H9 (cell line): ENCODE results near the gene MANF. TPM values are rescaled to one million over a fixed set of nuclear protein-coding genes. Genes with fewer than 3 reads are reported as not detected.

ENCODE experiments used
- DNase-seq: peaks from one replicate; pipeline ENCODE4 v3.0.0-alpha.2; 2017
- H2AFZ ChIP-seq: one replicate; pipeline ENCODE4 v1.6.1; 2013; ENCODE audit warnings: mild to moderate bottlenecking, low read length, control low read depth, moderate library complexity
- H2AK5ac ChIP-seq: 2 replicates; pipeline ENCODE4 v1.6.1; 2013; ENCODE audit warnings: low read length, control low read depth, mixed read lengths; ENCODE audit not compliant: insufficient read length
- H2BK120ac ChIP-seq: one replicate; pipeline ENCODE4 v1.6.1; 2013; ENCODE audit warnings: low read depth, mild to moderate bottlenecking, low read length, control low read depth, inconsistent platforms; ENCODE audit not compliant: poor library complexity, severe bottlenecking
- H2BK12ac ChIP-seq: 2 replicates; pipeline ENCODE4 v1.6.1; 2013; ENCODE audit warnings: low read length, control low read depth, mixed read lengths, low read depth; ENCODE audit not compliant: insufficient read length
- H2BK15ac ChIP-seq: 2 replicates; pipeline ENCODE4 v1.6.1; 2013; ENCODE audit warnings: low read depth, low read length, control low read depth
- H2BK20ac ChIP-seq: one replicate; pipeline ENCODE4 v1.6.1; 2013; ENCODE audit warnings: low read depth, mild to moderate bottlenecking, low read length, control low read depth, inconsistent platforms; ENCODE audit not compliant: poor library complexity, severe bottlenecking
- H2BK5ac ChIP-seq: 2 replicates; pipeline ENCODE4 v1.6.1; 2013; ENCODE audit warnings: low read length, control low read depth, mixed read lengths; ENCODE audit not compliant: insufficient read length
- H3K14ac ChIP-seq: 2 replicates; pipeline ENCODE4 v1.6.1; 2013; ENCODE audit warnings: low read length, control low read depth; ENCODE audit not compliant: insufficient read depth
- H3K18ac ChIP-seq: 2 replicates; pipeline ENCODE4 v1.6.1; 2013; ENCODE audit warnings: low read depth, mild to moderate bottlenecking, mixed read lengths, low read length, control low read depth; ENCODE audit not compliant: insufficient read length
- H3K23ac ChIP-seq: 2 replicates; pipeline ENCODE4 v1.6.1; 2013; ENCODE audit warnings: low read length, control low read depth, mixed read lengths, low read depth; ENCODE audit not compliant: insufficient read length
- H3K23me2 ChIP-seq: 2 replicates; pipeline ENCODE4 v1.6.1; 2013; ENCODE audit warnings: low read depth, mild to moderate bottlenecking, mixed read lengths, low read length, control low read depth; ENCODE audit not compliant: insufficient read length, poor library complexity, severe bottlenecking
- H3K27ac ChIP-seq: 2 replicates; pipeline ENCODE4 v1.5.1; 2013; ENCODE audit warnings: low read length, control low read depth, mixed read lengths, low read depth; ENCODE audit not compliant: insufficient read length
- H3K27me3 ChIP-seq: 2 replicates; pipeline ENCODE4 v1.6.1; 2013; ENCODE audit warnings: low read length, control low read depth, inconsistent platforms; ENCODE audit not compliant: insufficient read depth
- H3K4ac ChIP-seq: 2 replicates; pipeline ENCODE4 v1.6.1; 2013; ENCODE audit warnings: low read depth, mild to moderate bottlenecking, control low read depth, inconsistent platforms, low read length, moderate library complexity
- H3K4me1 ChIP-seq: 2 replicates; pipeline ENCODE4 v1.6.1; 2013; ENCODE audit warnings: low read length, control low read depth, inconsistent platforms; ENCODE audit not compliant: insufficient read depth
- H3K4me2 ChIP-seq: 2 replicates; pipeline ENCODE4 v1.6.1; 2013; ENCODE audit warnings: low read length, control low read depth, mixed read lengths; ENCODE audit not compliant: insufficient read length, insufficient read depth
- H3K56ac ChIP-seq: 2 replicates; pipeline ENCODE4 v1.6.1; 2013; ENCODE audit warnings: low read depth, mild to moderate bottlenecking, mixed read lengths, low read length, control low read depth; ENCODE audit not compliant: insufficient read length
- H3K79me1 ChIP-seq: 2 replicates; pipeline ENCODE4 v1.6.1; 2013; ENCODE audit warnings: low read depth, mild to moderate bottlenecking, moderate library complexity, low read length, control low read depth, inconsistent platforms; ENCODE audit not compliant: insufficient read depth, poor library complexity, severe bottlenecking
- H3K79me2 ChIP-seq: 2 replicates; pipeline ENCODE4 v1.6.1; 2013; ENCODE audit warnings: low read length, control low read depth, inconsistent platforms; ENCODE audit not compliant: insufficient read depth
- H3K9ac ChIP-seq: 2 replicates; pipeline ENCODE4 v1.6.1; 2013; ENCODE audit warnings: low read length, control low read depth, mixed read lengths; ENCODE audit not compliant: insufficient read length; ENCODE audit errors: extremely low read depth
- H3K9me3 ChIP-seq: one replicate; pipeline ENCODE4 v1.6.1; 2013; ENCODE audit warnings: low read depth, low read length, inconsistent platforms; ENCODE audit not compliant: control insufficient read depth
- H3T11ph ChIP-seq: one replicate; pipeline ENCODE4 v1.6.1; 2013; ENCODE audit warnings: mild to moderate bottlenecking, low read length, control low read depth, inconsistent platforms
- H4K20me1 ChIP-seq: one replicate; pipeline ENCODE4 v1.6.1; 2013; ENCODE audit not compliant: control insufficient read depth, insufficient read length, insufficient read depth
- H4K5ac ChIP-seq: 2 replicates; pipeline ENCODE4 v1.6.1; 2013; ENCODE audit warnings: low read depth, mild to moderate bottlenecking, mixed read lengths, low read length, control low read depth; ENCODE audit not compliant: insufficient read length
- H4K8ac ChIP-seq: replicated peaks from 2 replicates; pipeline ENCODE4 v1.6.1; 2013; ENCODE audit warnings: low read length, control low read depth, mixed read lengths, low read depth; ENCODE audit not compliant: insufficient read length
- H4K91ac ChIP-seq: 2 replicates; pipeline ENCODE4 v1.6.1; 2013; ENCODE audit warnings: low read depth, mild to moderate bottlenecking, moderate library complexity, mixed read lengths, low read length, control low read depth; ENCODE audit not compliant: insufficient read length
- H3K27ac Mint-ChIP-seq, 3 experiments: 2 replicates in 2 of 3; 3 replicates in 1 of 3; pipeline ENCODE4 v1.8.0; 2020 to 2021; ENCODE audit warnings: mixed read lengths in 3 of 3, mild to moderate bottlenecking in 1 of 3, moderate library complexity in 1 of 3
- H3K27me3 Mint-ChIP-seq: 2 replicates; pipeline ENCODE4 v1.8.0; 2021; ENCODE audit warnings: low read depth, mild to moderate bottlenecking, moderate library complexity, mixed read lengths
- H3K36me3 Mint-ChIP-seq, 3 experiments: 2 replicates in 2 of 3; 3 replicates in 1 of 3; pipeline ENCODE4 v1.8.0; 2020 to 2021; ENCODE audit warnings: low read depth in 3 of 3, mixed read lengths in 3 of 3; ENCODE audit not compliant: insufficient read depth in 1 of 3
- H3K4me1 Mint-ChIP-seq, 2 experiments: 2 replicates each; pipeline ENCODE4 v1.8.0; 2020; ENCODE audit warnings: mixed read lengths in 2 of 2
- H3K4me3 Mint-ChIP-seq, 2 experiments: 2 replicates in 1 of 2; 3 replicates in 1 of 2; pipeline ENCODE4 v1.8.0; 2020 to 2021; ENCODE audit warnings: mild to moderate bottlenecking in 2 of 2, mixed read lengths in 2 of 2, moderate library complexity in 1 of 2
- H3K9me3 Mint-ChIP-seq, 2 experiments: 2 replicates in 1 of 2; 3 replicates in 1 of 2; pipeline ENCODE4 v1.8.0; 2020; ENCODE audit warnings: mild to moderate bottlenecking in 2 of 2, mixed read lengths in 2 of 2, moderate library complexity in 1 of 2
- CTCF ChIP-seq: fragments of 200-600 bp; sonication (generic); conservative IDR thresholded peaks from 3 replicates; pipeline ENCODE4 v1.8.0; 2021; ENCODE audit warnings: antibody characterized with exemption, mild to moderate bottlenecking
- WGBS: extraction: QIAGEN DNeasy Blood & Tissue Kit; methylation state at CpG from one replicate; pipeline ENCODE4 v1.1.7; 2013; ENCODE audit warnings: missing lambda C conversion rate, low lambda C conversion rate, mixed read lengths; ENCODE audit not compliant: insufficient read length; ENCODE audit errors: extremely low coverage; 5-methylcytosine and 5-hydroxymethylcytosine counted together
- total RNA-seq: library from RNA; stranded (reverse); gene quantifications from 2 replicates; pipeline ENCODE4 v1.2.1, GENCODE V29; 2021

Gene MANF
- total RNA-seq, 1 experiment from 2014 or later, result 148 TPM

- H3K4me3 Mint-ChIP-seq, result peak overlapping the region in 1 of 2 experiments; percentile 35; a peak in 2 of 5 replicates
- peaks cover 2% of the 10 kb centered on the region; the same call in 1 of the 2 replicates for H3K27me3 Mint-ChIP-seq
- H2BK20ac ChIP-seq, result no peak overlapping the region
- peak overlapping the region; percentile 77 to 93 (median 85) for H3K27ac Mint-ChIP-seq
- no peak overlapping the region for H2AK5ac ChIP-seq
- DNase-seq, result peak; percentile 56
- H3K27me3 ChIP-seq, result no peaks in the 10 kb centered on the region
- H4K8ac ChIP-seq, result no peak overlapping the region
- H3T11ph ChIP-seq, result no peak overlapping the region
- no peak overlapping the region for H3K23ac ChIP-seq
- peak; percentile 40; the same call in 2 of the 3 replicates for TF ChIP-seq CTCF
- H4K91ac ChIP-seq, result no peak overlapping the region
- peaks cover 38 to 56% of the 10 kb centered on the region in 2 experiments for H3K4me1 Mint-ChIP-seq
- H3K4me2 ChIP-seq, result no peak overlapping the region
- peaks cover 16% of the 10 kb centered on the region for H3K23me2 ChIP-seq
- H3K4me1 ChIP-seq, result 0 out of 2 replicates have a peak, but pooled peaks cover 6% of the 10 kb centered on the region
- H3K36me3 Mint-ChIP-seq, result peaks cover 44 to 64% (median 61%) of the 10 kb centered on the region in 3 experiments
- H3K9me3 Mint-ChIP-seq, result peaks cover 6 to 8% of the 10 kb centered on the region in 2 experiments; a peak in 4 of 5 replicates
- peaks cover 24% of the 10 kb centered on the region for H3K79me2 ChIP-seq
- no peak overlapping the region for H2BK120ac ChIP-seq
- H3K9me3 ChIP-seq, result no peaks in the 10 kb centered on the region
- H2BK12ac ChIP-seq, result no peak overlapping the region
- H3K14ac ChIP-seq, result no peak overlapping the region
- H3K27ac ChIP-seq, result no peak overlapping the region
- H3K9ac ChIP-seq, result no peak overlapping the region
- H3K18ac ChIP-seq, result no peak overlapping the region
- peaks cover 10% of the 10 kb centered on the region for H3K79me1 ChIP-seq
- H3K56ac ChIP-seq, result no peak overlapping the region
- no peak overlapping the region for H2BK15ac ChIP-seq
- no peak overlapping the region for H4K5ac ChIP-seq
- no peak overlapping the region for H2AFZ ChIP-seq
- H2BK5ac ChIP-seq, result no peak overlapping the region
- H4K20me1 ChIP-seq, result no peaks in the 10 kb centered on the region
- H3K4ac ChIP-seq, result no peak overlapping the region
- WGBS, result no CpG with 5 or more reads among the region's 6 CpGs
Observed at GRCh38 chr3:51388286-51389029, 3.4 kb downstream of the MANF start.
